ENCODE data around the gene AP3S2.
"Not testable (repeated sequence)": the region's sequence is repeated elsewhere in the genome, so short reads cannot be mapped to it uniquely, and the experiment has no call there.

The AP3S2 gene

GRCh38 chr15:89834465-89835175 is 59.2 kb downstream of the AP3S2 start:
- not testable (repeated sequence) for DNase-seq (ENCODE audit: low spot score)

- no peak for DNase-seq (ENCODE audit: low spot score)
Measured at GRCh38 chr15:89833966-89834365, 59.8 kb downstream of the AP3S2 start.

- DNase-seq (ENCODE audit: low spot score) = no peak
Measured at GRCh38 chr15:89830639-89831038, 63.2 kb downstream of the AP3S2 start.

GRCh38 chr15:89829616-89830440 is 64.0 kb downstream of the AP3S2 start:
- no peak for DNase-seq (ENCODE audit: low spot score)

GRCh38 chr15:89829161-89829560 is 64.6 kb downstream of the AP3S2 start:
- DNase-seq (ENCODE audit: low spot score) = no peak

- DNase-seq (ENCODE audit: low spot score) = peak; percentile 86
Measured at GRCh38 chr15:89828281-89829145, 65.3 kb downstream of the AP3S2 start.

- no peak for DNase-seq (ENCODE audit: low spot score)
Measured at GRCh38 chr15:89827829-89828228, 66.0 kb downstream of the AP3S2 start.

- no peak for DNase-seq (ENCODE audit: low spot score)
Measured at GRCh38 chr15:89826671-89827655, 66.8 kb downstream of the AP3S2 start.

GRCh38 chr15:89825271-89825940 is 68.4 kb downstream of the AP3S2 start:
- no peak for DNase-seq (ENCODE audit: low spot score)

- DNase-seq (ENCODE audit: low spot score) = no peak
Measured at GRCh38 chr15:89824607-89824867, 69.3 kb downstream of the AP3S2 start.

GRCh38 chr15:89823836-89824606 is 69.8 kb downstream of the AP3S2 start:
- no peak for DNase-seq (ENCODE audit: low spot score)

GRCh38 chr15:89822951-89823711 is 70.7 kb downstream of the AP3S2 start:
- peak; percentile 65 for DNase-seq (ENCODE audit: low spot score)

- no peak for DNase-seq (ENCODE audit: low spot score)
Measured at GRCh38 chr15:89822611-89822950, 71.2 kb downstream of the AP3S2 start.

GRCh38 chr15:89822026-89822425 is 71.8 kb downstream of the AP3S2 start:
- DNase-seq (ENCODE audit: low spot score) = no peak

- peak; percentile 56 for DNase-seq (ENCODE audit: low spot score)
Measured at GRCh38 chr15:89820666-89821611, 72.9 kb downstream of the AP3S2 start.

GRCh38 chr15:89818287-89818686 is 75.5 kb downstream of the AP3S2 start:
- no peak for DNase-seq (ENCODE audit: low spot score)

GRCh38 chr15:89817701-89818280 is 76.0 kb downstream of the AP3S2 start:
- no peak for DNase-seq (ENCODE audit: low spot score)

- DNase-seq (ENCODE audit: low spot score) = no peak
Measured at GRCh38 chr15:89815769-89816168, 78.0 kb downstream of the AP3S2 start.

Data from GM03348 (cell line).